Activated CD8-positive, alpha-beta memory T cell treated with anti-CD3 and anti-CD28 coated beads, Interleukin-2, amount 10 ng/mL, durations not matched to agents 7 days and 5 days (primary cell): Measurements from ENCODE around the gene DLG2. TPM values are rescaled to one million over a fixed set of nuclear protein-coding genes. Genes with fewer than 3 reads are reported as not detected.

Experiments used
- ATAC-seq: fragments of 150-1000 bp; cut with Tn5 transposase; one replicate; pipeline ENCODE4 v1.10.0; 2021; ENCODE audit warnings: moderate library complexity
- CTCF ChIA-PET: fragments of 350-600 bp; sonication (Branson Sonifier 250); formaldehyde crosslinking; loops from one replicate; lab custom pipeline; 2021; ENCODE audit warnings: antibody characterized with exemption; lab: Charles Lee
- DNase-seq: peaks from one replicate; pipeline ENCODE4 v3.0.0-alpha.2; 2020
- H3K27ac Mint-ChIP-seq: one replicate; pipeline ENCODE4 v1.8.0; 2021; ENCODE audit warnings: mild to moderate bottlenecking, mixed read lengths
- H3K27me3 Mint-ChIP-seq: one replicate; pipeline ENCODE4 v1.8.0; 2021; ENCODE audit warnings: mixed read lengths
- H3K36me3 Mint-ChIP-seq: one replicate; pipeline ENCODE4 v1.8.0; 2021; ENCODE audit warnings: mild to moderate bottlenecking, mixed read lengths
- H3K4me1 Mint-ChIP-seq: one replicate; pipeline ENCODE4 v1.8.0; 2021; ENCODE audit warnings: mixed read lengths
- H3K4me3 Mint-ChIP-seq: one replicate; pipeline ENCODE4 v1.8.0; 2021; ENCODE audit warnings: mild to moderate bottlenecking, moderate library complexity, mixed read lengths
- H3K9me3 Mint-ChIP-seq: one replicate; pipeline ENCODE4 v1.8.0; 2022; ENCODE audit warnings: low read depth, mixed read lengths
- total RNA-seq, 2 experiments: library from RNA; stranded (reverse); gene quantifications; one replicate each; pipeline ENCODE4 v1.2.3, GENCODE V29; 2021

Gene DLG2
- total RNA-seq, 2 experiments from 2014 or later: 1.4 to 2.1 TPM

DNA sequence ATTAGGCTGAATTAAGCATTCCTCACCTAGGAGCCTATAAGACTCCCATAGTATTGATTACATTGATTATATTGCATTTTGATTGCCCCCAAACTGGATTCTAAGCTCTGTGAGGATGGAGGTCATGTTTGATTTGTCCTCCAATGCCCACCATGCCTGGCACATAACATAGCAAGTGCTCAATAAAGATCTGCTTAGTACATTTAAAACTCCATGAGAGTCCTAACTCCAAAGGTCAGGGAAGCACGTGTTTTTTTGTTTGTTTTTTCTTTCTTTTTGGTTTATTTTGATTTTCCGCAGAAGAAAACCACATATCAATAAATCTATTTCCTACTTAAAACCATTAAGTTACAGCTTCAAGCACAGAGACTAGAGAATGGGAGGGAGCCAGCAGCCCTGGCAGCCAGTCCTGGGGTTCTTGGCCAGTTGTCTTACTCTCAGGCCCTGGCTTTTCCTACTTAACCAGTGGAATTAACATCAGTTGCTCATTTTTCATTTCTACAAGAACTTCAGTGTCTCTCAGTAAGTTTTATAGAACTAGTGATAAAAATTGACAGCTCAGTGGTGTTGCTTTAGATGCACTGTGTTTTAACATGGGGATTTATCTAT is 1911.1 kb downstream of the DLG2 start:
- no peak overlapping the region for H3K4me3 Mint-ChIP-seq
- H3K4me1 Mint-ChIP-seq: no peaks in the 10 kb centered on the region
- H3K27me3 Mint-ChIP-seq: no peaks in the 10 kb centered on the region
- H3K36me3 Mint-ChIP-seq: no peaks in the 10 kb centered on the region
- CTCF ChIA-PET: interaction anchor here (1.0 kb wide), 1 partner anchor 9 kb away, joined by 3 read pairs; no protein-coding TSS in a partner anchor
- no peak overlapping the region for H3K27ac Mint-ChIP-seq
- no peaks in the 10 kb centered on the region for H3K9me3 Mint-ChIP-seq
- ATAC-seq: no peak
- DNase-seq: no peak

DNA sequence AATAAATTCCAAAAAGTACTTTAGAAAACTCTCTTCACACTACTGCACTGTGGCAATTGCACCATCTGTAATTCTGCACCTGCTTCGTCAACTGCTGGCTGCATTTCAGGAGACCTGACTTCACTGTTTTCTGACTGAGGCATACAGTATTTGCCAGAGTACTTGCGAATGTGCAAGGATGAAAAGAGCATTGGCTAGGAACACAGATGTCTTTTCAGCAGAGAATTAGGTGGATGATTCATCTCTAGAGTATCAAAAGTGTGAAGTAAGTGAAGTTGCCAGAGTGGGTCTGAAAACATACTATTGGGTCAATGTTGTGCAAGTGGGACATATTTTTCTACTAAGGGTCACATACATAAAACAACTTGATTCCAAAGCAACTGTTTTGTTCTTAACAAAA is 1913.4 kb downstream of the DLG2 start:
- H3K4me1 Mint-ChIP-seq: no peaks in the 10 kb centered on the region
- no peaks in the 10 kb centered on the region for H3K9me3 Mint-ChIP-seq
- no peak overlapping the region for H3K4me3 Mint-ChIP-seq
- DNase-seq (no peak), ATAC-seq (no peak)
- H3K36me3 Mint-ChIP-seq: no peaks in the 10 kb centered on the region
- no peaks in the 10 kb centered on the region for H3K27me3 Mint-ChIP-seq
- no peak overlapping the region for H3K27ac Mint-ChIP-seq
- CTCF ChIA-PET: no interaction called here

GRCh38 chr11:83711106-83711527 is 1916.0 kb downstream of the DLG2 start:
- H3K4me1 Mint-ChIP-seq: no peaks in the 10 kb centered on the region
- H3K9me3 Mint-ChIP-seq: no peaks in the 10 kb centered on the region
- H3K4me3 Mint-ChIP-seq: no peak overlapping the region
- H3K27me3 Mint-ChIP-seq: no peaks in the 10 kb centered on the region
- no peak for ATAC-seq
- DNase-seq: no peak
- CTCF ChIA-PET: no interaction called here
- H3K36me3 Mint-ChIP-seq: no peaks in the 10 kb centered on the region
- H3K27ac Mint-ChIP-seq: no peak overlapping the region

DNA sequence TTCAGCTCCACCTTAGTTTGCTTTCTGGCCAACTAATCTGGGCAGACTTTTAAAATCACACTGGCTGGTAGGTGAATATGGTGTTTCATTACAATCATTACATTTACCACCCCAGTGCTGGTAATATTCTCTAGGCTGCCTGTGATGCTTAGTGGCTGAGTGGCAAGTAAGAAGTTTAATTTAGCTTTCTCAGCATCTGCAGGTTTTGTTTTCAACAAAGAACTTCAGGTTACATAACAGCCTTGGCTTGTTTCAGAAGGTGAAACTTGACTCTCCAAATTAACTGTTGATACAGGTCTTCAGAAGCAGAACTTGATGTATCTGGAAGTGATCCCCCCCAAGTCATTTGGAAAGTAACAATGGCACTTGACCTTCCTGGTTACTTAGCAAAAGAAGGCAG is 1917.7 kb downstream of the DLG2 start:
- H3K36me3 Mint-ChIP-seq: no peaks in the 10 kb centered on the region
- no peak overlapping the region for H3K4me3 Mint-ChIP-seq
- no peak for DNase-seq
- H3K27me3 Mint-ChIP-seq: no peaks in the 10 kb centered on the region
- H3K4me1 Mint-ChIP-seq: no peaks in the 10 kb centered on the region
- CTCF ChIA-PET: no interaction called here
- no peaks in the 10 kb centered on the region for H3K9me3 Mint-ChIP-seq
- H3K27ac Mint-ChIP-seq: no peak overlapping the region
- ATAC-seq: no peak

- DNase-seq: no peak
- no peaks in the 10 kb centered on the region for H3K36me3 Mint-ChIP-seq
- no peaks in the 10 kb centered on the region for H3K4me1 Mint-ChIP-seq
- H3K4me3 Mint-ChIP-seq: no peak overlapping the region
- H3K27ac Mint-ChIP-seq: no peak overlapping the region
- CTCF ChIA-PET: no interaction called here
- no peaks in the 10 kb centered on the region for H3K9me3 Mint-ChIP-seq
- no peaks in the 10 kb centered on the region for H3K27me3 Mint-ChIP-seq
- ATAC-seq: no peak
These were observed 1920.6 kb downstream of the DLG2 start for GRCh38 chr11:83706566-83706965.

DNA sequence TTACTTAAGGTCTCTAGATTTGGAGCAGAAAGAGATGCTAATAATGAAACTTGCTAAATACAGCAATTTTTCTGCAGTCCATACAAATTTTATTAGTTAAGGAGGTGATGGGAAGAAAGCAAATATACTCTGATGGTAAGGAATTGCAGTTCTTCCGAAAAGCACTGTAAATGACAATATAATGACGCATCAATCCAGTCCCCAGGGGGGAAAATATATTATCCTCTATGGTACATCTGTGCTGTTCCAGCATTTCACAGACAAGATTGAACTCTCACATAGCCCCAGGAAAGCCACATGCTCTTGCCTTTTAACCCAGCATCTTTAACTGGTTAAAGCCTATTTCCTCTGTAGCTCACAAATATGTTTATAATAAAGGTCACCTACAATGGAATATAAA is 1924.3 kb downstream of the DLG2 start:
- Mint-ChIP-seq H3K27me3 (no peaks in the 10 kb centered on the region), H3K4me1 (no peaks in the 10 kb centered on the region), H3K36me3 (no peaks in the 10 kb centered on the region), H3K27ac (no peak overlapping the region), H3K4me3 (no peak overlapping the region), H3K9me3 (no peaks in the 10 kb centered on the region)
- DNase-seq: no peak
- no peak for ATAC-seq
- CTCF ChIA-PET: no interaction called here

GRCh38 chr11:83697518-83697917 is 1929.6 kb downstream of the DLG2 start:
- no peak overlapping the region for H3K27ac Mint-ChIP-seq
- CTCF ChIA-PET: no interaction called here
- H3K4me1 Mint-ChIP-seq: no peaks in the 10 kb centered on the region
- no peaks in the 10 kb centered on the region for H3K27me3 Mint-ChIP-seq
- ATAC-seq: no peak
- no peaks in the 10 kb centered on the region for H3K36me3 Mint-ChIP-seq
- DNase-seq: no peak
- no peak overlapping the region for H3K4me3 Mint-ChIP-seq
- no peaks in the 10 kb centered on the region for H3K9me3 Mint-ChIP-seq

- DNase-seq (no peak), ATAC-seq (no peak)
- Mint-ChIP-seq H3K36me3 (no peaks in the 10 kb centered on the region), H3K4me1 (no peaks in the 10 kb centered on the region), H3K4me3 (no peak overlapping the region), H3K27ac (no peak overlapping the region), H3K27me3 (no peaks in the 10 kb centered on the region), H3K9me3 (no peaks in the 10 kb centered on the region)
- CTCF ChIA-PET: no interaction called here
These were observed 1932.1 kb downstream of the DLG2 start for GRCh38 chr11:83695046-83695445.

GRCh38 chr11:83694191-83694910 is 1932.8 kb downstream of the DLG2 start:
- CTCF ChIA-PET: no interaction called here
- Mint-ChIP-seq H3K36me3 (no peaks in the 10 kb centered on the region), H3K4me3 (no peak overlapping the region), H3K9me3 (no peaks in the 10 kb centered on the region), H3K27ac (no peak overlapping the region), H3K27me3 (no peaks in the 10 kb centered on the region), H3K4me1 (no peaks in the 10 kb centered on the region)
- DNase-seq: no peak
- no peak for ATAC-seq

- Mint-ChIP-seq H3K36me3 (no peaks in the 10 kb centered on the region), H3K4me3 (no peak overlapping the region), H3K9me3 (no peaks in the 10 kb centered on the region), H3K27ac (no peak overlapping the region), H3K27me3 (no peaks in the 10 kb centered on the region), H3K4me1 (no peaks in the 10 kb centered on the region)
- DNase-seq (no peak), ATAC-seq (no peak)
- CTCF ChIA-PET: no interaction called here
These were observed 1933.7 kb downstream of the DLG2 start for GRCh38 chr11:83693306-83693992.

DNA sequence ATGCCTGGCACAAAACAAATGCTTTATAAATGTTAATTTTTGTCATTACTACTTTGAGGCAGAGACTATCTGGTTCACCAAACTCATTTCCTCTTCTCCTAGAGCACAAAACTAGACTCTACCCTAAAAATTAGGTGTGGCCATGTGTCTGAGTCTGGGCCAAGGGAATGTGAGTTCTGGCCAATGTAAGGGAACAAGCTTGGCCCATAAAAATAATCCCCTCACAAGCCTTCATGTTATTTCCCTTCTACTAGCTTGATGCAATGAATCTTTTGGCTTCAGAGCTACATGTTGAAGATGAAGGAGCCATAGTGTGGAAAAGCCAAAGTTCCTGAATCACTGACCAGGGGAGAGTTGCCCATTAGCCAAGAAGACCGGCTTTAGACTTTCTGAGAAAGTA is 1934.5 kb downstream of the DLG2 start:
- Mint-ChIP-seq H3K27ac (no peak overlapping the region), H3K4me1 (no peaks in the 10 kb centered on the region), H3K36me3 (no peaks in the 10 kb centered on the region), H3K9me3 (no peaks in the 10 kb centered on the region), H3K4me3 (no peak overlapping the region), H3K27me3 (no peaks in the 10 kb centered on the region)
- DNase-seq (no peak), ATAC-seq (no peak)
- CTCF ChIA-PET: no interaction called here

DNA sequence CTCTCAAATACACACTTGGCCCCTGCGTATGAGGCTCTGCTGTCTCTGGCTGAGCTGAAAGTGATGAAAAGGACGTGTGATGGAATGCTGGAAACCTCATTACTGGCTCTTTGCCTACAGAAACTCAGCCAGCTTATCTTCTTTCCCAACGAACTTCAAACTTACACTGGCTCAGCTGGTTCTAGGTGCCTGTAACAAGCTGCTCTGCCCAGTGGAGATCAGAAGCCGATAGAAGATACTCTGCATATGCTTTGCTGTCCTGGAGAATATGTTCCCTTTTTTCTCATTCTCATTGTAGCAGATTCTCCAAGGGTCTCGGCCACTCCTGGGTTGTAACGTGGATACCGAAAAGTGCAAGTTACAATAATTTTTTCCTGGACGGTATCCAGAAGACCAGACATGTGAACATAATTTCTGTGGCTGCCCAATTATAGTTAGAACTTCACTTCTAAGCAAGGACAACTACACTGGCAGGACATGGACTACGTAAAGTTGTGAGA is 1935.6 kb downstream of the DLG2 start:
- Mint-ChIP-seq H3K4me3 (no peak overlapping the region), H3K36me3 (no peaks in the 10 kb centered on the region), H3K27ac (no peak overlapping the region), H3K27me3 (no peaks in the 10 kb centered on the region), H3K9me3 (no peaks in the 10 kb centered on the region), H3K4me1 (no peaks in the 10 kb centered on the region)
- DNase-seq (no peak), ATAC-seq (no peak)
- CTCF ChIA-PET: no interaction called here

DNA sequence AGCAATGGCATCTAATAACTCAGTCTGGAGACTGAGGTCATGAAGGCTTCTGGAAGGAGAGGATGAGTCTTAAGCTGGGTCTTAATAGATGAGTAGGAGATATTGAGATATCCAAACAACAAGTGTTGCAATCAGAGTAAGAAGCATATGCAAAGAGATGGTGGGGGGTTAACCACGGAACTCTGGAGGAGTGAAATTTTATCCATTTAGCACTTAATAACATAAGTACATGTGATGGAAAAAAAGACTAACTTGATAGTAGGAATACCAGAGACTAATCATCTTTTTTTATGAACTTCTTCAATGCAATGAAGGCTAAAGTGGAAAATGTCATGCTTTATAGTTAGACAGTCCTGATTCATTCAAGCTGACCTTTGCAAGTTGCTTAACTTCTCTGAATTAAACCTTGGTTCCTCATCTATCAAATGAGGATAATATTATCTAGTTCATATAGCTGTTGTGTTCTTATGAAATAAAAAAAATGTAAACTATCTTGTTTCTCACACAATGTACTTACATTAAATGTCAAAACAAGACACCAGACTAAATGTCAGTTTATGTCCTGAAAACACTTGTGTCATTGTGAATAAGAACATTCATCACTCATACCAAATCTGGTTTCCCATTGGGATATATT is 1937.9 kb downstream of the DLG2 start:
- Mint-ChIP-seq H3K36me3 (no peaks in the 10 kb centered on the region), H3K27me3 (no peaks in the 10 kb centered on the region), H3K4me3 (no peak overlapping the region), H3K27ac (no peak overlapping the region), H3K9me3 (no peaks in the 10 kb centered on the region), H3K4me1 (no peaks in the 10 kb centered on the region)
- ATAC-seq: no peak
- CTCF ChIA-PET: no interaction called here
- no peak for DNase-seq
